Measurements from ENCODE around the gene NR1I3. TPM values are rescaled to one million over a fixed set of nuclear protein-coding genes. Genes with fewer than 3 reads are reported as not detected.

The NR1I3 gene
- total RNA-seq, 4 donors from 2014 or later: not detected

GRCh38 chr1:161214369-161214768 is 23.6 kb downstream of the NR1I3 start:
- H3K4me1 ChIP-seq: peaks cover 0 to 10% (median 3%) of the 10 kb centered on the region in 4 donors
- no peak for DNase-seq
- intact Hi-C loops (cut with DNase I; ENCODE audit: low total_unique reads) (no loop called here), in situ Hi-C loops (cut with MboI; ENCODE audit: low pct_ligation_motif_present in 1 of 4, low pct_unique_long_range_greater_than_20kb in 1 of 4, low sequenced_read_pairs in 3 of 4) (loop anchor here in 1 of 4 donors (25.0 kb wide), 1 partner anchor 173 kb away; no protein-coding TSS in a partner anchor)
- TF ChIP-seq POLR2A (IDR thresholded peaks at IDR 0.05) (no peak), POLR2AphosphoS5 (IDR thresholded peaks at IDR 0.05) (no peak), EP300 (IDR thresholded peaks at IDR 0.05; ENCODE audit: low read depth) (no peak)
- TF ChIP-seq, protein P1, sequence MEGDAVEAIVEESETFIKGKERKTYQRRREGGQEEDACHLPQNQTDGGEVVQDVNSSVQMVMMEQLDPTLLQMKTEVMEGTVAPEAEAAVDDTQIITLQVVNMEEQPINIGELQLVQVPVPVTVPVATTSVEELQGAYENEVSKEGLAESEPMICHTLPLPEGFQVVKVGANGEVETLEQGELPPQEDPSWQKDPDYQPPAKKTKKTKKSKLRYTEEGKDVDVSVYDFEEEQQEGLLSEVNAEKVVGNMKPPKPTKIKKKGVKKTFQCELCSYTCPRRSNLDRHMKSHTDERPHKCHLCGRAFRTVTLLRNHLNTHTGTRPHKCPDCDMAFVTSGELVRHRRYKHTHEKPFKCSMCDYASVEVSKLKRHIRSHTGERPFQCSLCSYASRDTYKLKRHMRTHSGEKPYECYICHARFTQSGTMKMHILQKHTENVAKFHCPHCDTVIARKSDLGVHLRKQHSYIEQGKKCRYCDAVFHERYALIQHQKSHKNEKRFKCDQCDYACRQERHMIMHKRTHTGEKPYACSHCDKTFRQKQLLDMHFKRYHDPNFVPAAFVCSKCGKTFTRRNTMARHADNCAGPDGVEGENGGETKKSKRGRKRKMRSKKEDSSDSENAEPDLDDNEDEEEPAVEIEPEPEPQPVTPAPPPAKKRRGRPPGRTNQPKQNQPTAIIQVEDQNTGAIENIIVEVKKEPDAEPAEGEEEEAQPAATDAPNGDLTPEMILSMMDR (IDR thresholded peaks at IDR 0.05): no peak
- H3K4me3 ChIP-seq: no peak overlapping the region
- peaks cover 0 to 51% (median 25%) of the 10 kb centered on the region in 4 donors for H3K36me3 ChIP-seq
- no peaks in the 10 kb centered on the region for H3K9me3 ChIP-seq
- H3K27me3 ChIP-seq: no peaks in the 10 kb centered on the region
- H3K27ac ChIP-seq: peak overlapping the region; percentile 8 to 74 (median 35)
- WGBS, 2 donors (ENCODE audit: low coverage in 1 of 2): 80 to 95% methylated on average over 3 to 9 of the region's 9 CpGs

DNA sequence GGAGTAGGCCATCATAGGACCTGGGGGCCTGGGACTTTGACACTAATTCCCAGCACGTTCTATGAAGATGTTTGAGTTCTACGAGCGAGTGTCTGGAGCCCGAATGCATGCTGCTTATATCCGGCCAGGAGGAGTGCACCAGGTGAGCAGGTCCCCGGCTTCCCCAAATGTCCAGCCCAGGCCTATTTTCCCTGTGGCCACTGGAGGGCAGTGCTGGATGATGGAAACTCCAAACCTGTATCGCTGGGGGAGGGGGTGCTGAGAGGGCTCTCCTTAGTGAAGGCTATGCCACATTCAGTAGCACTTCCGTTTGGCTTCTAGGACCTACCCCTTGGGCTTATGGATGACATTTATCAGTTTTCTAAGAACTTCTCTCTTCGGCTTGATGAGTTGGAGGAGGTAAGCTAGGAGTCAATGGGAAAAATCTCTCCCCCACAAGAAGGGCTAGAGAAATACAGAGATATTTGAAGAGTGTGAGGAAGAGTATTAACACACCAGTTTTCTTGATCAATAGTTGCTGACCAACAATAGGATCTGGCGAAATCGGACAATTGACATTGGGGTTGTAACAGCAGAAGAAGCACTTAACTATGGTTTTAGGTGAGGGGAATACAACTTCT is 28.1 kb downstream of the NR1I3 start:
- in situ Hi-C loops (cut with MboI; ENCODE audit: low pct_ligation_motif_present in 1 of 4, low pct_unique_long_range_greater_than_20kb in 1 of 4, low sequenced_read_pairs in 3 of 4) (loop anchor here in 1 of 4 donors (25.0 kb wide), 1 partner anchor 177 kb away; no protein-coding TSS in a partner anchor), intact Hi-C loops (cut with DNase I; ENCODE audit: low total_unique reads) (loop anchor here (5.0 kb wide), 1 partner anchor 177 kb away; no protein-coding TSS in a partner anchor)
- Histone ChIP-seq H3K4me3 (no peak overlapping the region), H3K36me3 (peaks cover 0 to 74% (median 31%) of the 10 kb centered on the region in 4 donors), H3K27ac (peak overlapping the region; percentile 7 to 80 (median 47)), H3K27me3 (no peaks in the 10 kb centered on the region), H3K4me1 (peaks cover 4 to 37% (median 8%) of the 10 kb centered on the region in 4 donors), H3K9me3 (no peaks in the 10 kb centered on the region)
- TF ChIP-seq POLR2A (IDR thresholded peaks at IDR 0.05) (no peak), EP300 (IDR thresholded peaks at IDR 0.05; ENCODE audit: low read depth) (no peak)
- TF ChIP-seq, protein P1 (IDR thresholded peaks at IDR 0.05): peak; percentile 83 to 89 (median 86)
- WGBS, 2 donors (ENCODE audit: low coverage in 1 of 2): 39 to 40% methylated on average over 4 to 11 of the region's 11 CpGs
- peak; percentile 76 for DNase-seq

GRCh38 chr1:161207173-161207572 is 30.8 kb downstream of the NR1I3 start:
- peak; percentile 50 for DNase-seq
- Histone ChIP-seq H3K4me1 (peaks cover 15 to 59% (median 24%) of the 10 kb centered on the region in 4 donors), H3K36me3 (peaks cover 0 to 52% (median 24%) of the 10 kb centered on the region in 4 donors), H3K4me3 (peak overlapping the region in 1 of 4 donors; percentile 7), H3K27ac (peak overlapping the region; percentile 74 to 98 (median 78)), H3K27me3 (no peaks in the 10 kb centered on the region), H3K9me3 (no peaks in the 10 kb centered on the region)
- TF ChIP-seq EP300 (IDR thresholded peaks at IDR 0.05; ENCODE audit: low read depth) (peak; percentile 95), POLR2A (IDR thresholded peaks at IDR 0.05) (peak; percentile 28), POLR2AphosphoS5 (IDR thresholded peaks at IDR 0.05) (peak; percentile 65 to 89 (median 75))
- TF ChIP-seq, protein P1 (IDR thresholded peaks at IDR 0.05): no peak
- in situ Hi-C loops (cut with MboI; ENCODE audit: low pct_ligation_motif_present in 1 of 4, low pct_unique_long_range_greater_than_20kb in 1 of 4, low sequenced_read_pairs in 3 of 4): loop anchor here in 1 of 4 donors (25.0 kb wide), 1 partner anchor 180 kb away; no protein-coding TSS in a partner anchor
- WGBS, 2 donors (ENCODE audit: low coverage in 1 of 2): 54 to 64% methylated on average over 5 to 8 of the region's 8 CpGs
- intact Hi-C loops (cut with DNase I; ENCODE audit: low total_unique reads): loop anchor here (5.0 kb wide), 1 partner anchor 180 kb away; no protein-coding TSS in a partner anchor

GRCh38 chr1:161206411-161207140 is 31.4 kb downstream of the NR1I3 start:
- Histone ChIP-seq H3K9me3 (no peaks in the 10 kb centered on the region), H3K36me3 (peaks cover 0 to 46% (median 21%) of the 10 kb centered on the region in 4 donors), H3K4me1 (peaks cover 18 to 62% (median 26%) of the 10 kb centered on the region in 4 donors), H3K4me3 (no peak overlapping the region), H3K27me3 (no peaks in the 10 kb centered on the region), H3K27ac (peak overlapping the region; percentile 74 to 98 (median 78))
- WGBS, 2 donors (ENCODE audit: low coverage in 1 of 2): 77 to 80% methylated on average over 10 to 12 of the region's 12 CpGs
- intact Hi-C loops (cut with DNase I; ENCODE audit: low total_unique reads): loop anchor here (5.0 kb wide), 1 partner anchor 181 kb away; no protein-coding TSS in a partner anchor
- TF ChIP-seq POLR2AphosphoS5 (IDR thresholded peaks at IDR 0.05): peak in 1 of 3 donors; percentile 20
- TF ChIP-seq POLR2A (IDR thresholded peaks at IDR 0.05): no peak
- no peak for DNase-seq
- in situ Hi-C loops (cut with MboI; ENCODE audit: low pct_ligation_motif_present in 1 of 4, low pct_unique_long_range_greater_than_20kb in 1 of 4, low sequenced_read_pairs in 3 of 4): loop anchor here in 1 of 4 donors (25.0 kb wide), 1 partner anchor 181 kb away; no protein-coding TSS in a partner anchor
